HG03159 (cell line): ENCODE results near the gene SARNP.

Source experiments
- ATAC-seq: cut with Tn5 transposase; IDR thresholded peaks from one replicate; pipeline ENCODE4 v1.9.1; 2021; ENCODE audit warnings: mild to moderate bottlenecking, moderate library complexity; ENCODE audit not compliant: unreplicated experiment

Gene SARNP

GRCh38 chr12:55711786-55712553, 105.6 kb downstream of the SARNP start:
- ATAC-seq: no peak

GRCh38 chr12:55708695-55709233, 108.8 kb downstream of the SARNP start:
- ATAC-seq: no peak

- ATAC-seq: no peak
Observed at GRCh38 chr12:55707841-55708694, 109.5 kb downstream of the SARNP start, which contains the start of gene ITGA7. Gene ITGA7 (minus strand): TSS chr12:55707904. CDS start chr12:55707682, 222 bp downstream.
